Mucosa of stomach (tissue), 1 donor: ENCODE measurements around the gene NUMA1.

ENCODE experiments used
- H3K27me3 ChIP-seq: one replicate; pipeline ENCODE4 v1.7.0; 2013; ENCODE audit warnings: mild to moderate bottlenecking, low read length; ENCODE audit not compliant: control insufficient read depth, insufficient read depth
- H3K36me3 ChIP-seq: one replicate; pipeline ENCODE4 v1.7.0; 2013; ENCODE audit warnings: low read length; ENCODE audit not compliant: control insufficient read depth, insufficient read depth
- H3K4me1 ChIP-seq: one replicate; pipeline ENCODE4 v1.7.0; 2013; ENCODE audit warnings: mild to moderate bottlenecking, low read length; ENCODE audit not compliant: control insufficient read depth, insufficient read depth
- H3K4me3 ChIP-seq: one replicate; pipeline ENCODE4 v1.7.0; 2013; ENCODE audit warnings: low read length
- H3K9ac ChIP-seq: one replicate; pipeline ENCODE4 v1.7.0; 2013; ENCODE audit warnings: mild to moderate bottlenecking, low read length, moderate library complexity
- H3K9me3 ChIP-seq: one replicate; pipeline ENCODE4 v1.7.0; 2013; ENCODE audit warnings: mild to moderate bottlenecking, low read length, moderate library complexity; ENCODE audit not compliant: control insufficient read depth
- donor health status: Pancreatic carcinoma.

NUMA1 gene

GRCh38 chr11:72041364-72042063 is 38.8 kb downstream of the NUMA1 start:
- Histone ChIP-seq H3K4me1 (peaks cover 41% of the 10 kb centered on the region), H3K9ac (peak overlapping the region; percentile 91), H3K36me3 (no peaks in the 10 kb centered on the region), H3K4me3 (peak overlapping the region; percentile 43), H3K27me3 (no peaks in the 10 kb centered on the region), H3K9me3 (no peaks in the 10 kb centered on the region)

- H3K4me1 ChIP-seq, result peaks cover 41% of the 10 kb centered on the region
- H3K9ac ChIP-seq, result peak overlapping the region; percentile 91
Measured at GRCh38 chr11:72040491-72041363, 39.6 kb downstream of the NUMA1 start.

GRCh38 chr11:72039856-72040401 is 40.4 kb downstream of the NUMA1 start:
- Histone ChIP-seq H3K4me3 (peak overlapping the region; percentile 43), H3K9me3 (no peaks in the 10 kb centered on the region), H3K4me1 (peaks cover 41% of the 10 kb centered on the region), H3K27me3 (no peaks in the 10 kb centered on the region), H3K36me3 (no peaks in the 10 kb centered on the region), H3K9ac (peak overlapping the region; percentile 91)

More at GRCh38 chr11:72040491-72041363, 39.6 kb downstream of the NUMA1 start:
- Histone ChIP-seq H3K4me3 (peak overlapping the region; percentile 43), H3K9me3 (no peaks in the 10 kb centered on the region), H3K27me3 (no peaks in the 10 kb centered on the region), H3K36me3 (no peaks in the 10 kb centered on the region)

- Histone ChIP-seq H3K9ac (peak overlapping the region; percentile 91), H3K4me3 (peak overlapping the region; percentile 43), H3K4me1 (peaks cover 41% of the 10 kb centered on the region), H3K36me3 (no peaks in the 10 kb centered on the region), H3K27me3 (no peaks in the 10 kb centered on the region), H3K9me3 (no peaks in the 10 kb centered on the region)
Measured at GRCh38 chr11:72039031-72039855, 41.1 kb downstream of the NUMA1 start.

- H3K4me1 ChIP-seq, result peaks cover 41% of the 10 kb centered on the region
- no peaks in the 10 kb centered on the region for H3K9me3 ChIP-seq
- peak overlapping the region; percentile 43 for H3K4me3 ChIP-seq
- H3K36me3 ChIP-seq, result no peaks in the 10 kb centered on the region
- H3K9ac ChIP-seq, result peak overlapping the region; percentile 91
- H3K27me3 ChIP-seq, result no peaks in the 10 kb centered on the region
Measured at GRCh38 chr11:72038491-72038890, 41.9 kb downstream of the NUMA1 start.

GRCh38 chr11:72037554-72038311 is 42.6 kb downstream of the NUMA1 start:
- Histone ChIP-seq H3K9ac (peak overlapping the region; percentile 91), H3K9me3 (no peaks in the 10 kb centered on the region), H3K4me3 (no peak overlapping the region), H3K4me1 (peaks cover 38% of the 10 kb centered on the region), H3K36me3 (no peaks in the 10 kb centered on the region), H3K27me3 (no peaks in the 10 kb centered on the region)

GRCh38 chr11:72036687-72037086 is 43.7 kb downstream of the NUMA1 start:
- no peak overlapping the region for H3K4me3 ChIP-seq
- H3K9me3 ChIP-seq, result no peaks in the 10 kb centered on the region
- H3K36me3 ChIP-seq, result no peaks in the 10 kb centered on the region
- H3K4me1 ChIP-seq, result peaks cover 28% of the 10 kb centered on the region
- H3K9ac ChIP-seq, result no peak overlapping the region
- no peaks in the 10 kb centered on the region for H3K27me3 ChIP-seq

GRCh38 chr11:72030472-72031045 is 49.8 kb downstream of the NUMA1 start:
- Histone ChIP-seq H3K9me3 (no peaks in the 10 kb centered on the region), H3K27me3 (no peaks in the 10 kb centered on the region), H3K9ac (no peak overlapping the region), H3K4me1 (no peaks in the 10 kb centered on the region), H3K36me3 (no peaks in the 10 kb centered on the region), H3K4me3 (no peak overlapping the region)

- H3K36me3 ChIP-seq, result peaks cover 11% of the 10 kb centered on the region
- no peak overlapping the region for H3K9ac ChIP-seq
- no peaks in the 10 kb centered on the region for H3K4me1 ChIP-seq
- no peak overlapping the region for H3K4me3 ChIP-seq
- H3K9me3 ChIP-seq, result no peaks in the 10 kb centered on the region
- no peaks in the 10 kb centered on the region for H3K27me3 ChIP-seq
Measured at GRCh38 chr11:72026090-72026489, 54.3 kb downstream of the NUMA1 start.

GRCh38 chr11:72024069-72024754 is 56.1 kb downstream of the NUMA1 start:
- Histone ChIP-seq H3K9ac (no peak overlapping the region), H3K9me3 (no peaks in the 10 kb centered on the region), H3K4me3 (no peak overlapping the region), H3K27me3 (no peaks in the 10 kb centered on the region), H3K4me1 (no peaks in the 10 kb centered on the region), H3K36me3 (peaks cover 22% of the 10 kb centered on the region)
